ENCODE results near the gene TSPEAR.
"Not testable (repeated sequence)": the region's sequence is repeated elsewhere in the genome, so short reads cannot be mapped to it uniquely, and the experiment has no call there.

Gene TSPEAR

GRCh38 chr21:44564099-44564498, 147.3 kb downstream of the TSPEAR start:
- no peak for DNase-seq

GRCh38 chr21:44558695-44559094, 152.7 kb downstream of the TSPEAR start, which contains the start of gene KRTAP10-3:
Gene KRTAP10-3 (minus strand): TSS chr21:44558795. CDS start chr21:44558715, 80 bp downstream.
- no peak for DNase-seq

GRCh38 chr21:44558329-44558675, 153.1 kb downstream of the TSPEAR start:
- not testable (repeated sequence) for DNase-seq

- no peak for DNase-seq
Measured at GRCh38 chr21:44557491-44558328, 153.7 kb downstream of the TSPEAR start.

GRCh38 chr21:44556879-44557278, 154.5 kb downstream of the TSPEAR start:
- DNase-seq, result no peak

- no peak for DNase-seq
Measured at GRCh38 chr21:44555200-44555875, 156.0 kb downstream of the TSPEAR start.

GRCh38 chr21:44552681-44553080, 158.7 kb downstream of the TSPEAR start:
- no peak for DNase-seq

DNA sequence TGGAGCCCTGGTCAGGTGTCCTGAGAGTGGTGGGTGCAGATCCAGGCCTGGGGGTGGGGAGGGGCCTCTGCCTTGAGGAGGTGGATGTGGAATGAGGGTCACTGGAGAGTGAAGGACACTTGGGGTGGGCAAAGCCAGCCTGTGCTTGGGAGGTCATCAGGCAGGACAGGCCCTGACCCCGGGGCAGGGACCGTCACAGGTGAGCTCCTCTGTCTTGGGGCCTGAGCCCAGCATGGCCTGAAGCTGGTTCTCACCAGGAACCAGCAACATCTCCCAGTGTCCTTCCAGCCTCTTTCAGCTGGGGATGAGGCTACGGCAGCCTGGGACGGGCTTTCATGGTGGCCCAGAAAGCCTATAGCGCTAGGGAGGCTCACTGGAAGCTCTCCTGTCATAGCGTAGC, 159.2 kb downstream of the TSPEAR start:
- no peak for DNase-seq

DNA sequence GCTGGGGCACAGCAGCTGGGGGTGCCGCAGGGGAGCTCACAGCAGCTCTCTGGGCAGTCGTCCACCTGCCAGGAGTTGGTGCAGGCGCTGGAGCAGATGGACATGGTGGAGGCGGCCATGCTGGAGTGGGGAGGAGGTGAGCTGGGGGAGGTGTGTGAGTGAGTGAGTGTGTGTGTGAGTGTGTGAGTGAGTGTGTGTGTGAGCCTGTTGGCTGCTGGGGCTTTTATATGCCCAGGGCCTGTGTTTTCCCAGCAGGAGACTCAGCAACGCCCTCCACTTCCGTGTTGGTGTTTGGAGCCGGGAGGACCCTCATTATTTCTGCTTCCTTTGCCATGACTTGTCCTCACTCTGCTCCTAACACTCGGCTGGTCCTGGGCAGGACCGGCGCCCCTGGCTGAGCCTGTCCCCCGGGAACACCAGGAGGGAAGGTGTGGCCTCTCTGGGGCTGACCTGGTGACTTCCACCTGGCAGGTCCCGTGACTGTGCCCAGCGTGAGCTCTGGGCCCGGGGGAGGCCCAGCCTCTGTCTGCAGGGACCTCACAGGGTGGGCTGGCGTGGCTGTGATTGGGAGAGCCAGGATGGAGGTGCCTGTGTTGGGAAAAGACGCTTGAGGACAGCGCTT, 159.9 kb downstream of the TSPEAR start, which contains the start of gene KRTAP10-2:
TSS of gene KRTAP10-2 (minus strand) at position 166 of the 622 bp plus-strand sequence. CDS start at position 119, 47 bp downstream.
- no peak for DNase-seq

GRCh38 chr21:44550807-44551206, 160.6 kb downstream of the TSPEAR start:
- no peak for DNase-seq

DNA sequence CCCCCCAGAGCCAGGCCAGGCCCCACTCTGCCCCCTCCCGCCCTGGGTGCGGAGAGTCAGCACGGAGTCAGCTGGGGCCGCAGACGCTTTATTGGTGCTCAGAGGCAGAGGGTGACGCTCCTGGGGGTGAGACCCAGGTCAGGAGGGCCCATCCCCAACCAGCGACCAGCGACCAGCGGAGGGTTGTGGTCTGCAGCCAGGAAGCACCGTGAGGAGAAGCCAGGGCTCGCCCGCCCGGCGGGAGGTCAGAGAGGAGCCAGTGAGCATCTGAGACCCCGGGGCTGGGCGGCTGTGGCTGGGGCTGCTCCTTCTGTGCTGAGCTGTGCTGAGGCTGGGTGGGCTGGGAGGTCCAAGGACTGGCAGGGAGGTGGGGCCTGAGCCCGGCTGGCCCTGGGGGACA, 161.1 kb downstream of the TSPEAR start:
- DNase-seq, result not testable (repeated sequence)

DNA sequence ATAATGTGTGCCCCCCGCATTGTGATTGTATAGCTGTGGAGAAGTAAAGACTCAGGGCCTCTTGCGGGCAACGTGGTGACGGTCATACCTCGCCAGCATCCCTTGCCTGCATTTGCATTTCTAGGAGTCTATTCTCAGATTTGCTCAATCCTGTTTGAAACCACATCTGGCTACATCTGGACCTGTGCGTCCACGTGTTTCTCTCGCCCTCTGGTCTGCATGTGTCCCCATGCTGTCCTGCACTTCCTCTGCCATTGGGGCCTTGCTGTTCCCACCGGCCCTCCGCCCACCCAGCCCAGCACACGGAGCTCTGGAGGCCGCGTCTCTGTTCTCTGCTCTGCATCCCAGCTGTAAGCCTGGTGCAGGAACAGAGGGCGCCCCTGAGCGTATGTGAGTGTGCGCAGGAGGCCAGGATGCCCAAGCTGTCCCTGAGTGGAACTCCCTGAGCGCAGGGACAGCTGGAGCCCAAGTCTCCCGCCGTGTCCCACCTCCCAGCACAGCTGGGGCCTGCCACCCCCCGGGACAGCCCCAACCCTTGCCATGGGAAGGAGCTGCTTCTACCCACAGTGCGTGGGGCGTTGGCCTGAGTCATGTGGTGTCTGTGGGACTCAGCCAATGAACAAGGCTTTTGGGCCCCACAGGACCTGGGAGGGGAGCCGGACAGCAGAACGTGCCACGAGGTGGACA, 161.7 kb downstream of the TSPEAR start:
- no peak for DNase-seq

- no peak for DNase-seq
Measured at GRCh38 chr21:44548922-44549321, 162.4 kb downstream of the TSPEAR start.

DNA sequence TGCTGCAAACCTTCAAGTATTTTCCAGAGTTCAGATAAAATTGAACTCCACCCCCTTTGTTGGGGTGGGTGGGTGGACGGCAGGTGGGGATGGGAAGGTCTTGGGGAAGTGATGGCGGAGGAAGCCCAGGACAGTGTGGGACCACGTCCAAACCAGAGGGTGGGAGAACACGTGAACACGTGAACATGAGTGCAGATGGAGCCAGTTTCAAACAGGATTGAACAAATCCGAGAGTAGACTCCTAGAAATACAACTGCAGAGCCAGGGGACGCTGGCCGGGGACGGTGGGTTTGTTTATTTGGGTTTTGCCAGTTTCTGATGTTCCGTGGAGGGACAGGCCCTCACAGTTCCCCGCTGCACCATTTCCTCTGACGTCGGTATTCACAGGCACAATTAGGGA, 163.0 kb downstream of the TSPEAR start:
- DNase-seq, result no peak

GRCh38 chr21:44547656-44548331, 163.6 kb downstream of the TSPEAR start:
- DNase-seq, result no peak

GRCh38 chr21:44544566-44544965, 166.8 kb downstream of the TSPEAR start:
- DNase-seq, result no peak

DNA sequence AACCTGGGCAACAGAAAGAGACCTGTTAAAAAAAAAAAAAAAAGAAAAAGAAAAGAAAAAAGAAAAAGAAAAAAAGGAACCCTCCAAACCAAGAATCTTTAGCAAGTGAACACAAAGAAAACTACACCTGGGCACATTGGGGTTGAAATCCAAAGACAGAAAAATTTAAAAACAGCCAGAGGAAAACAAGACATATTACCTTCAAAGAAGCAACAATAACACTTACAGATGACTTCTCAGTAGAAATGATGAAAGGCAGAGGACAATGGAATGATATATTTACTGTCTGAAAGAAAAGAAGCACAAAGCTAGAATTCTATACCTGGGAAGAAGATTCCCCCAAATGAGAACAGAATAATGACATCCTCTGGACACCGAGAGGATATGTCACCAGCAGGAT, 168.7 kb downstream of the TSPEAR start:
- DNase-seq, result no peak

DNA sequence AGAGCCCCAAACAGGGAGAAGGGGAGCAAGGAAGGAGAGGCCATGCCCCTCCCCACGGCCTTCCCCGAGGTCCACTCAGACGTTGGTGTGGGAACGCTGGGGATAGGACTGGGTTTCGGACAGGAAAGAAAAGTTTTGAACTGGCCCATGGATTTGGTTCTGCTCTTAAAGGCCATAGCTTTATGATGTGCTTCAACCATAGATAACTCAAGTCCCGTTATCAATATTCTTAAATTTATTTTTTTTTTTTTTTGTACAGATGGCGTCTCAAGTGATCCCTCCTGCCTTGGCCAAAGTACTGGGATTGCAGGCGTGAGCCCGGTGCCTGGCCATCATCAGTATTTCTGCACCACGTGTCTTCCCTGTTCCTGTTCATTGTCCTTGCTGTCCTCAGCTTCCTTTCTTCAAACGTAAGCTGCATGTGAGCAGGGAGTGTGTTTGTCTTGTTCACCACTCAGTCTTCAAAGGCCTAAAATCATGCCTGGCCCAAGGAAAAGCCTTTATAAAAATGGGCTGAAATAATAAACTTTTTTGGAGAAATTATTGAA, 170.6 kb downstream of the TSPEAR start:
- DNase-seq, result no peak

DNA sequence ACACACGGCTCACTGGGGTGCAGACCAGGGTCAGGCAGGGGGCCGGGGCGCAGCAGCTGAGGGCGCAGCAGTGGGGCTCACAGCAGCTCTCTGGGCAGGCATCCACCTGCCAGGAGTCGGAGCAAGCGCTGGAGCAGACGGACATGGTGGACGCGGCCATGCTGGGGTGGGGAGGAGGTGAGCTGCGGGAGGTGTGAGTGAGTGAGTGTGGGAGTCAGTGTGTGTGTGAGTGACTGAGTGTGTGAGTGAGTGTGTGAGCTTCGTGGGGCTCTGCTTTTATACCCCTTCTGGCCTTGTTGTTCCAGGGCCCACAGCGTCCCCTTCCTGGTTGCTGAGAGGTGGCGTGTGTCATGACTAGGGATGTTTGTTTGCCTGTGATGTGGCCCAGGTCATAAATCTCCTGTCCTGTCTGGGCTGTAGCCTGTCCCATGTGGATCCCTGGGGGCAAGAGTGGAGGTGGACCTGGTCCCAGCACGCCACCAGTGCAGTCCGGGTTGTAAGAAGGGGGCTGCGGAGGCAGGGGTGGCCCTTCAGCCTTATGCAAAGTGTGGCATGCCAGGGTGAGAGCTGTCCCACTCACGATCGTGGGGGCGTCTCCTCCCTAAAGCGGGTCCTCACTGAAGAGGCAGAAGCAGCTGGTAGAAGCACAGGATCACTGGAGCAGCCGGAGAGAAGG, 171.2 kb downstream of the TSPEAR start, which contains the start of gene KRTAP10-1:
TSS of gene KRTAP10-1 (minus strand) at position 205 of the 676 bp plus-strand sequence. CDS start at position 160, 45 bp downstream.
- DNase-seq, result no peak

GRCh38 chr21:44539046-44539445, 172.3 kb downstream of the TSPEAR start:
- no peak for DNase-seq
